SK-N-MC (cell line): ENCODE measurements around the gene OTUD3.

Source experiments
- DNase-seq: peaks from one replicate; pipeline ENCODE4 v3.0.0-alpha.2; 2011; ENCODE audit warnings: low read depth, low spot score
- H3K27ac ChIP-seq: fragments of 200-600 bp; sonication (generic); 2 replicates; pipeline ENCODE4 v1.5.1; 2016; ENCODE audit warnings: mixed run types
- H3K36me3 ChIP-seq: fragments of 200-600 bp; sonication (generic); 2 replicates; pipeline ENCODE4 v1.6.1; 2017; ENCODE audit warnings: antibody characterized with exemption, low read length, mixed read lengths; ENCODE audit not compliant: insufficient read depth
- H3K4me3 ChIP-seq: fragments of 200-600 bp; sonication (generic); 2 replicates; pipeline ENCODE4 v1.5.1; 2016
- H3K9ac ChIP-seq: fragments of 200-600 bp; sonication (generic); 2 replicates; pipeline ENCODE4 v1.8.0; 2017; ENCODE audit warnings: mixed run types, mixed read lengths; ENCODE audit not compliant: insufficient read length
- H3K9me3 ChIP-seq: fragments of 200-600 bp; sonication (generic); 2 replicates; pipeline ENCODE4 v1.6.1; 2017; ENCODE audit warnings: low read depth, mild to moderate bottlenecking, antibody characterized with exemption, low read length, moderate library complexity, mixed read lengths
- EZH2 ChIP-seq: fragments of 200-600 bp; sonication (generic); IDR thresholded peaks from one replicate; pipeline ENCODE4 v1.6.1; 2017; ENCODE audit warnings: antibody characterized with exemption
- FOXP2 ChIP-seq: optimal IDR thresholded peaks from 2 replicates; pipeline ENCODE3; 2011; ENCODE audit warnings: mild to moderate bottlenecking, moderate library complexity; ENCODE audit not compliant: insufficient read depth; ENCODE audit errors: extremely low read length, control extremely low read depth
- POLR2AphosphoS5 ChIP-seq: IDR thresholded peaks from 2 replicates; pipeline ENCODE4 v1.6.1; 2012; ENCODE audit warnings: mild to moderate bottlenecking, low read depth, low read length, borderline replicate concordance

The OTUD3 gene

GRCh38 chr1:19850214-19850613, 32.0 kb upstream of the OTUD3 start:
- TF ChIP-seq POLR2AphosphoS5 (no peak), EZH2 (no peak)
- H3K27ac ChIP-seq: no peak overlapping the region
- no peaks in the 10 kb centered on the region for H3K9me3 ChIP-seq
- DNase-seq: no peak
- H3K9ac ChIP-seq: no peak overlapping the region
- no peaks in the 10 kb centered on the region for H3K36me3 ChIP-seq
- H3K4me3 ChIP-seq: no peak overlapping the region

DNA sequence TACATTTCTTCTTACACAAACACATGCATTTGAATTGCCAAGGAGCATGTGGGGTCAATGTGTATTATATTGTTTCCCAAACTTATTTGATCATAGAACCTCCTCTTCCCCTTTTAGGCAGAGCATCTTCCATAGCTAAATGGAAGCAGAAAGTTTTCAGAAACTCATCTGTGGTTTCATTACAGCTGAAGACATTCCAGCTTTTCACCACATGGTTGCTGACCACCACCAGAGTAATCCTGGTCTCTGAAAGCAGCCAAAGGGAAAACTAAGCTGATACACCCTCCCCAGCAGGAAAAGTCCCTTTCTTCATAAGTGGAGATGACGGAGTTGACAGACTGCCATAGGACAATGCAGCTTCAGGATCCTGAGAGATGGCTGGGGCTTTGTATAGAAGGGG, 30.2 kb upstream of the OTUD3 start:
- no peak for DNase-seq
- Histone ChIP-seq H3K4me3 (no peak overlapping the region), H3K27ac (no peak overlapping the region), H3K9ac (no peak overlapping the region), H3K36me3 (no peaks in the 10 kb centered on the region), H3K9me3 (no peaks in the 10 kb centered on the region)
- TF ChIP-seq EZH2: no peak
- no peak for TF ChIP-seq FOXP2
- no peak for TF ChIP-seq POLR2AphosphoS5

GRCh38 chr1:19854866-19855265, 27.3 kb upstream of the OTUD3 start:
- no peak for TF ChIP-seq EZH2
- TF ChIP-seq FOXP2: no peak
- no peak for TF ChIP-seq POLR2AphosphoS5
- no peak overlapping the region for H3K9ac ChIP-seq
- no peak overlapping the region for H3K27ac ChIP-seq
- DNase-seq: no peak
- no peaks in the 10 kb centered on the region for H3K9me3 ChIP-seq
- H3K4me3 ChIP-seq: no peak overlapping the region
- no peaks in the 10 kb centered on the region for H3K36me3 ChIP-seq

DNA sequence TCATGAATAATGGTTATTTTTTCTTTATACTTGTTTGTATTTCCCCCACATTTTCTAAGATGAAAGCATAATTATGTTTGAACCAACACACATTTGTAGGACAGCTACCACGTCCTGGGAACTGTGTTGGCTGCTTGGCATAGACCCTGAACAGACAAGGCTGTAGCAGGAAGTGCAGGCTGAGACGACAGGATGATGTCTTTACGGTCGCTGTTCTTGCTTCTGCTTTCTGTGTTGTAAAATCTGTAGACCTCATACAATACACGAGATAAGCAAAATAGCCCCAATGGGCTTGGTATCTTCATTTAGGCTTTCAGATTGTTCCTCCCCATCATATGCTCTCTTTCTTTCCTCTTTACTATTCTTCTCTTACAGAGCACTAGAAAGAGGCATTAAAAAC, 23.3 kb upstream of the OTUD3 start:
- Histone ChIP-seq H3K4me3 (no peak overlapping the region), H3K9ac (no peak overlapping the region), H3K27ac (no peak overlapping the region), H3K36me3 (no peaks in the 10 kb centered on the region), H3K9me3 (no peaks in the 10 kb centered on the region)
- no peak for TF ChIP-seq POLR2AphosphoS5
- TF ChIP-seq EZH2: no peak
- TF ChIP-seq FOXP2: no peak
- no peak for DNase-seq

DNA sequence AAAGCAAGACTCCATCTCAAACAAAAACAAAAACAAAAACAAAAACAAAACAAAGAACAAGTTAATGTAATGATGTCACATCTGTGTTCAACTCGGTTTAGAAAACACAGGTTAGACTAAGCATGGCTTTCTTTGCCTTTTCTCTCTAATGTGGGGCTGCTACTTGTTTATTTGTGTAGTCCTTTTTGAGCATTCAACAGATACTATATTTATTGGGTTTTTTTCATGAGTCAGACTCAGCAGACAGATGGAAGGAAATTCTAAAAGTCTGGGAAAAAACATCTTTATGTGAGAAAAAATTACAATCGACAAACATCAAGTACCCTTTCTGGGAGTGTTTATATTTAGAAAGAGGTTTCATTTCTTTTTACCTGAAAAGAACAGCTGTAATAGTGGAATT, 22.3 kb upstream of the OTUD3 start:
- H3K4me3 ChIP-seq: no peak overlapping the region
- TF ChIP-seq FOXP2 (no peak), POLR2AphosphoS5 (no peak), EZH2 (no peak)
- no peaks in the 10 kb centered on the region for H3K36me3 ChIP-seq
- H3K27ac ChIP-seq: no peak overlapping the region
- DNase-seq: no peak
- no peak overlapping the region for H3K9ac ChIP-seq
- no peaks in the 10 kb centered on the region for H3K9me3 ChIP-seq

DNA sequence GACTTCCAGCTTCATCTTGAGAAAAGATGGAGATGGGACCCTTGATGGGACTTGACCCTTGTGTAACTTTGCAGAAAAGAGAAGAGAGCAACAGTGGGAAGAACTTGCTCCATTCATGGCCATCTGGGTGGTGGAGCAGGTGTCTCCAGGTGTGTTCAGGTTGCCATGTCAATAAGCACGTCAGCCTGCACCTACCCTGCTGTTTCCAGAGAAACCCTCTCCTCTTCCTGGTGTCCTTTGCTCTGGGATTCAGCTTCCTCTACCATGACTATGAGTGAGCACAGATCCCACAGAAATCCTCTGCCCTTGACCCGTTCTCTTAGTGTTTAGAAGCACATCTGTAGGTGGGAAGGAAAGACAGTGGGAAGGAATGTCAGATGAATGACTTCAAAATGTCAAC, 21.8 kb upstream of the OTUD3 start:
- no peak for DNase-seq
- Histone ChIP-seq H3K9me3 (no peaks in the 10 kb centered on the region), H3K9ac (no peak overlapping the region), H3K27ac (no peak overlapping the region), H3K36me3 (no peaks in the 10 kb centered on the region), H3K4me3 (no peak overlapping the region)
- TF ChIP-seq POLR2AphosphoS5: no peak

GRCh38 chr1:19861034-19861433, 21.2 kb upstream of the OTUD3 start:
- Histone ChIP-seq H3K9ac (no peak overlapping the region), H3K27ac (no peak overlapping the region)

DNA sequence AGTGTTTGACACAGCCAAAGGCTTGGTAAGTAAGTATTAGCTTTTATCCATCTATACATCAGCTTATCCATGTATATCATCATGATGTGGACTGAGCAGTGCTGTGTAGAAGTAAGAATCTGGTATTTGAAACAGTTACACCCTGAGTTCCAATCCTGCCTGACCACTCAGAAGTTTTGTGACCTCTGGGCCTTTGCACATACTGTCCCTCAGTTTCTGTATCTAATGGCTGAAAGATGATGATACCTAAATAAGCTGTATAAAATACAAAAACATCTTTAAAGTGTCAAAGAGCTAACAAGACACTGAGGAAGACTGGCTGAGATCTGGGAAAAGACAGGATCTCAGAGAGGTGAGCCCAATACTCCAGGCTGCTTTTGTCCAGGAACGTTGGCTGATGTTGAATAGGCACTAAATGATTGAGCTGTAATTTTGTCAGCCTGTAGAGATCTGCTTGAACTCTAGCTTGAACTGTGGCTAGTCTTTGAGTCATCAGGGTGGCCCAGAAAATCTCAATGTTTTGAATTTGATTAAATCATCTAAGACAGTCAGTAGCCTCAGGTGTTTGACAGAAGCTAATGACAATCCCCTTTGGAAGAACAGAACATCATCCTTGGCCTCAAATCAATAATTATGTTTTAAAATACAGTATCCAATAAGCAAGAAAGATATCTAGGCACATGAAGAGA, 20.2 kb upstream of the OTUD3 start:
- no peak for DNase-seq
- Histone ChIP-seq H3K9me3 (no peaks in the 10 kb centered on the region), H3K27ac (no peak overlapping the region), H3K36me3 (no peaks in the 10 kb centered on the region), H3K9ac (no peak overlapping the region), H3K4me3 (no peak overlapping the region)
- TF ChIP-seq POLR2AphosphoS5: no peak
- TF ChIP-seq EZH2: no peak
- TF ChIP-seq FOXP2: no peak

More at GRCh38 chr1:19861034-19861433, 21.2 kb upstream of the OTUD3 start:
- H3K36me3 ChIP-seq: no peaks in the 10 kb centered on the region
- no peak for TF ChIP-seq FOXP2
- H3K4me3 ChIP-seq: no peak overlapping the region
- no peaks in the 10 kb centered on the region for H3K9me3 ChIP-seq
- DNase-seq: no peak

GRCh38 chr1:19862944-19863343, 19.3 kb upstream of the OTUD3 start:
- no peak for DNase-seq
- Histone ChIP-seq H3K27ac (no peak overlapping the region), H3K36me3 (no peaks in the 10 kb centered on the region), H3K9me3 (no peaks in the 10 kb centered on the region), H3K9ac (no peak overlapping the region), H3K4me3 (no peak overlapping the region)
- TF ChIP-seq FOXP2: no peak
- no peak for TF ChIP-seq EZH2
- no peak for TF ChIP-seq POLR2AphosphoS5
